HG02852 (cell line): Measurements from ENCODE around the gene TRUB1.
A peak's percentile ranks its signal among the peaks of the same experiment; 100 is the strongest.

ENCODE experiments used
- ATAC-seq: cut with Tn5 transposase; IDR thresholded peaks from one replicate; pipeline ENCODE4 v1.9.1; 2021; ENCODE audit warnings: mild to moderate bottlenecking, moderate library complexity; ENCODE audit not compliant: unreplicated experiment

TRUB1 gene

DNA sequence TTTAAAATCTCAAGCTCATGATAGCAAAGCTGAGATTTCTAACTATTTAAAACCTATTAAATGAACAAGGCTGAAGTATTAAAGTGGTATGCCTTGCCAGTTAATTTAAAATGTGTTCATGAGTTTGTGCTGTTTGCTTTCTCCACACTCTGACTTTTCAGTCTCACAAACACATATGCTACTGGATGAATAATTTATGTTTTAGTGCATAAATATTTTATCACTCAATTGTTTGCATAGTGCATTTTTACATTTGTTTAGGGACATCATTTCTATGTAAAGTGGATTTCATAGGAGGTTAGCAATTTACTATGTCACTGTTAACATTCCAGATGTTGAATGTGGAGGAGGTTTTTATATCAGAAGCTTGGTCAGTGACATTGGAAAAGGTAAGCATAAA is 36.0 kb downstream of the TRUB1 start:
- no peak for ATAC-seq

GRCh38 chr10:114974625-114975024 is 36.6 kb downstream of the TRUB1 start:
- no peak for ATAC-seq

GRCh38 chr10:114975091-114975490 is 37.1 kb downstream of the TRUB1 start:
- no peak for ATAC-seq

- no peak for ATAC-seq
These were observed 45.0 kb downstream of the TRUB1 start for GRCh38 chr10:114982989-114983388.

- no peak for ATAC-seq
These were observed 50.0 kb downstream of the TRUB1 start for GRCh38 chr10:114987995-114988394.

DNA sequence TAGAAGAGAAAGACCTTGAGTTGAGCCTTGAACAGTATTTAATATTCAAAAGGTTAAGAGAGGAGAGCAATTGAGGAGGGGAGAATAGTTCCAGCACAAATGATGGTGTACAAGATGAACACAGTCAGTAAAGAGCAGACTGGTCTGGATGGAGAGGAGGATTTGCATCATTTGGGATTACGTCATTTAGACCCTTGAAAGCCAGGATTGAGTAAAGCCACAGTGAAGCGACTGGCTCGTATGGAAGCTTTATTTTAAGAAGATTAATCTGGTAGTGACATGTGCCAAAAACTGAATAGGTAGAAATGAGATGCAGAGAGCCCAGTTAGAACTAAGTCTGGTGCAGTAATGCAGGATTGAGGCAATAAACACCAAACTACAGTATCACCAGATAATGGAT is 52.6 kb downstream of the TRUB1 start:
- no peak for ATAC-seq

GRCh38 chr10:114990991-114991390 is 53.0 kb downstream of the TRUB1 start:
- no peak for ATAC-seq

- no peak for ATAC-seq
These were observed 54.3 kb downstream of the TRUB1 start for GRCh38 chr10:114992189-114992775.

- no peak for ATAC-seq
These were observed 57.7 kb downstream of the TRUB1 start for GRCh38 chr10:114995468-114996247.

GRCh38 chr10:114996542-114996941 is 58.5 kb downstream of the TRUB1 start:
- no peak for ATAC-seq

DNA sequence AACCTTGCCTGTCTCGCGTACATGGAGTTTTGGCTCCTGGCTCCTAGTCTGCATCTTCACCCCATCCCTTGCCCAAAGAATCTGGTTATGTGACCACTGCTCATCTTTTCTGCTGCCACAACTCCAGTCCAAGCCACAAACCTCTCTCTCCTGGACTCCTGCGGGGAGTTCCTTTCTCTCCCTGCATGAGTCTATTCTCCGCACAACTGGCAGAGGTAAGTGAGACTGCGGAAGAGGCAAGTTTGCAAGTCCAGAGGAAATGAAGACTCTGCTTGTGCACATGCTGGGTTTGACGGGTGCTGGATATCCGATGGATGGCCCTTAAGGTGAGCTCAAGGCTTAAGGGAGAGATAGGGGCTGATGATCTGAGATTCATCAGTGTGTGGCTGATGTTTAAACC is 61.0 kb downstream of the TRUB1 start:
- no peak for ATAC-seq

GRCh38 chr10:115001506-115002381 is 63.7 kb downstream of the TRUB1 start:
- ATAC-seq: peak; percentile 75

DNA sequence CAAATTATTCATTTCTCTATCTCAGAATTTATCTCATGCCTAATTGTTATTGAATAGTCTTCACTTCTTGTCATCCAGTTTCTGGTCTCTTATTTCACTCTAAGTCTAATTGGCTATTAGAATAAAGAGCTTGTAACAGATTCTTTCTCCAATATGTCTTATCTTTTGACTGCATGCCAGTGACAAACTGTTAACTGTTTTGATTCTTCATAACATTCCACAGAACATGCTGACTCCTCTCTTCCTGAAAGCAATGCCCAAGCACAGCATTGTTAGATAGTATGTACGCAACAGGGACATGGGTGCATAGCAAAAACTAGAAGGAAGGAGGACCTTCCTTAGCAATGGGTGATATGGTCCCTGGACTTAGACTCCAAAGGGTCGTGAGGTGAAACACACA is 65.4 kb downstream of the TRUB1 start:
- ATAC-seq: no peak

- ATAC-seq: no peak
These were observed 66.4 kb downstream of the TRUB1 start for GRCh38 chr10:115004236-115004862.

DNA sequence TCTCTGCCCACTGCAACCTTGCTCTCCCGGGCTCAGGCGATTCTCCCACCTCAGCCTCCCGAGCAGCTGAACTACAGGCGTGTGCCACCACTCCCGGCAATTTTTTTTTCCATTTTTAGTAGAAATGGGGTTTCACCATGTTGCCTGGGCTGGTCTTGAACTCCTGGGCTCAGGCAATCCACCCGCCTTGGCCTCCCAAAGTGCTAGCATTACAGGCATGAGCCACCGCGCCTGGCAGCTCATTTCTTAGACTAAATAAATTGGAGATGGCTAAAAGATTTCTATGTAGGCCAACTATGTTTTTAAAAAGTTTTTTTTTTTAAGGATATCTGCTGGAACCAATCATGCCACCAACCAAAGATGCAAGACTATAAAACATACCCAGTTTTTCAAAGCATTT is 67.8 kb downstream of the TRUB1 start:
- no peak for ATAC-seq

DNA sequence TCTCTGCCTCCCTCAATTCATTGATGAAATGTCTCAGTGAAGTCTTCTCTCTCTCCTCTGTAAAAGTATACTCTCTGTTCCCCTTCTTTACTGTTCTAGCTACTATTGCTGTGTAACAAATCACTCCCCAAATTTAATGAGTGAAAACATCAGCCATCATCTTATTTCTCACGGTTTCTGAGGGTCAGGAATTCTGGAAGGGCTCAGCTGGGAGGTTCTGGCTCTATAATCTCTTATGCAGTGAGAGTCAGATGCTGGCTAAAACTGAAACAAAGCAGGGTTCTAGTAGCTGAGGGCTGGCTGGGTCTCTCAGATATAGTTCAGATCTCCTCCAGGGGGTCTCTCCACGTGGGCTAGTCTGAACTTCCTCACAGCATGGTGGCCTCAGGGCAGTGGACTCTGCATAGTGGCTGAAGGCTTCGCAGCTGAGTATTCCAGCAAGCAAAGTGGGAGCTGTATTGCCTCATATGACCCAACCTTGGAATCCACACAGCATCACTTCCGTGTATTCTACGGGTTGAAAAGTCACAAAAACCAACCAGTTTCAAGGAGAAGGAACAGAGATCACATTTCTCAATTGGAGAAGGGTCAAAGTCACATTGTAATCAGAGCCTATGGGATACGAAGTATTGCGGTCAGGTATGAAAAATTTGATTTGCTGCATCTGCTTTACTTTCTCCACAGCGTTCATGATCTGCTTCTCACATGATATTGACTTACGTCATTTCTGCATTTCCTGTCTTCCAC is 80.4 kb downstream of the TRUB1 start:
- ATAC-seq: no peak

GRCh38 chr10:115020449-115020848 is 82.5 kb downstream of the TRUB1 start:
- no peak for ATAC-seq

- peak; percentile 71 for ATAC-seq
These were observed 84.7 kb downstream of the TRUB1 start for GRCh38 chr10:115022733-115023132.

DNA sequence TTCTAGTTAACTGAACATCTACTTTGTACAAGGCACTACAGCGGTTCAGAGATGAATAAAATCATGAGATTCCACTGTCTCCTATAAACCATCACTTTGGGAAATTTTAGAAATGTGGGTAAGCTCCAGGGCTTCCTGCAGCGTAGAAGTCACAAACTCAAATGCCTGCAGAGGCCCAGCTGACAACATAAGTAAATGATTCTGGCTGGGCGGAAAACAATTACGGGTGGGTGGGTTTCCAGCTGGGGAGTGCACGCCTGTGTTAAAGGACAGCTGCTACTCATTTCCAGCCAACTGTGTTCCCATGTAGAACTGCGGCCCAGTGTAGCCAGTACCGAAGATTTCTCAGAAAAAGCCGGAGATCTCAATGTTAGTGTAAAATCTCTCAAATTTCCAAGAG is 85.7 kb downstream of the TRUB1 start:
- ATAC-seq: no peak

- no peak for ATAC-seq
These were observed 86.4 kb downstream of the TRUB1 start for GRCh38 chr10:115024371-115024770.
